Gastrocnemius medialis (tissue), 4 donors: Measurements from ENCODE around the gene POM121L12.

ENCODE experiments used
- CTCF ChIP-seq, 5 experiments: fragments of 450-650 bp in 3 of 5; fragments of 200-600 bp in 2 of 5; sonication (generic) in 2 of 5; IDR thresholded peaks in 4 of 5; conservative IDR thresholded peaks in 1 of 5; 1 replicate in 4 of 5; 2 replicates in 1 of 5; pipeline ENCODE4 v1.5.1; 2016 to 2019; ENCODE audit warnings: antibody characterized with exemption in 5 of 5, mild to moderate bottlenecking in 3 of 5, moderate library complexity in 3 of 5
- POLR2A ChIP-seq, 2 donors: fragments of 450-650 bp; IDR thresholded peaks; one replicate each; pipeline ENCODE4 v1.6.1; 2017; ENCODE audit warnings: antibody characterized with exemption in 2 of 2, mild to moderate bottlenecking in 2 of 2, moderate library complexity in 2 of 2

GRCh38 chr7:53062796-53063195, 27.4 kb downstream of the POM121L12 start:
- TF ChIP-seq CTCF (IDR thresholded peaks at IDR 0.05 in 4 of 5, conservative IDR thresholded peaks at IDR 0.05 in 1 of 5), result no peak
- TF ChIP-seq POLR2A (IDR thresholded peaks at IDR 0.05), result no peak
